Suppressor macrophage (primary cell): Measurements from ENCODE around the gene ABTB1.

ENCODE experiments used
- DNase-seq, 4 experiments: peaks; one replicate each; pipeline ENCODE4 v3.0.0-alpha.2; 2020 to 2022

ABTB1 gene

DNA sequence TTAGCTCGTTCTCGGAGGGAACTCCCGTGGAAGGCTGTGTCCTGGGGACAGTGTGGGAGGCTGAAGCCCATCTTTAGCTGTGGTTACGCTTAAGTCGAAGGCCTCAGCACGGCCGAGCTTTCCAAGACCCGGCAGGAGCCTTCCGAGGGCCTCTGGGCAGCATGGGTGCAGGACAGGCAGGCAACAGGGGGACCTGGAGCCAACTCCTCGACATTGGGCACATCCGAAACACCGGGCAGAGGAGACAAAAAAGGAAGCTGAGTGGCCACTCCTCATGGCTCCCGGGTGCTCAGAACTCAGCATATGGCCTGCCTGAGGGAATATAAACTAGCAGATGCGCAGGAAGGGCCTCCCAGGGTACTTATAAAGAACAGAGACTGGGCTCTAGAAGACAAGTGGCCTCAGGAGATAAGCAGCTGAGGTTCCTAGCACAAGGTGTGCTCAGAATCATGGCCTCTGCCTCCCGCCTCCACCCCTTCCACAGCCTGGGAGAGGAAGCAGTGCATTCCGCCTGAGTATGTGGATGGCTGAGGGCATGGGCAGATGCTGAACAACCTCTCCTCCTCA, 34.1 kb downstream of the ABTB1 start:
- no peak for DNase-seq

DNA sequence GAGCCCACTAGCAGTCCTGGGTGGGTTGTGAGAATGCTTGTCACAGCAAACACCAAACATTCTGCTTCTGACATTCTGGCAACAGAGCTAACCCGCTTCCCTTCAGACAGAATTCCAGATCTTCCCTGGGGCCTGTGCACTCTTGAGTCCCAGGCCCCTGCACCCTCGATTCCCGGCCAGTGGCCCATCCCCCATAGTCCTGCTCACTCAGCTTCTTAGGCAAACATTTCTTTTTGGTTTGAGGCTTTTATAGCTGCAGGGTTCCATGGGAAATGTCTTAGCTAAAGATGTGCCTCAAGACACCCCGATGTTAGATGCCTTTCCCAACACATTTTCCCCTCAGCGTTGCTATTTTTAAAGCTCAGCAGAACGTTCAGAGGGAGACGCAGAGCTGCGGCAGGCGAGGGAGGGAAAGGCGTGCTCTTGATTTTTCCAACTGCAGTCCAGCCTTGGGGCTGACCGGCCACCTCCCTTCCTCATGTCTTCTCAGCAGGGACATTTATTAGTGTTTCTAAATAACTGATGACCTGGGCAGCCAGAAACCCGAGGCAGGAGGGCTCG, 35.2 kb downstream of the ABTB1 start:
- no peak for DNase-seq

DNA sequence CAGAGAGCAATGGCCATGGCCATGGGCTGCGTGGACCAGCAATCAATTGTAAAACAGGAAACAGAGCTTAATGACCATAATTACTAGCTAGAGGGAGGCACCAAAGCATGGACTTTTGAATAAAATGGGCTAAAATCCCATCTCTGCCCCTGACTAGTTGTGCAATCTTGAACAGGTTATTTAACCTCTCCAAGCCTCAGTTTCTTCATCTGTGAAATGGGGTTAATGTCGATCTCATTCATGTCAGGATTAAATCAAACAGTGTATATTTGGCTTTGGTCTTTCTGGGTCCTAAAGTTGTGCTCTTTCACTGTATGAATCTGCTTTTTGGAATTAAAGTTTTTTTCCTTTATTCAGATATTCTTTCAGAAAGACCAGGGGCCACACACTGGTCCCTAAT, 36.1 kb downstream of the ABTB1 start:
- no peak for DNase-seq

DNA sequence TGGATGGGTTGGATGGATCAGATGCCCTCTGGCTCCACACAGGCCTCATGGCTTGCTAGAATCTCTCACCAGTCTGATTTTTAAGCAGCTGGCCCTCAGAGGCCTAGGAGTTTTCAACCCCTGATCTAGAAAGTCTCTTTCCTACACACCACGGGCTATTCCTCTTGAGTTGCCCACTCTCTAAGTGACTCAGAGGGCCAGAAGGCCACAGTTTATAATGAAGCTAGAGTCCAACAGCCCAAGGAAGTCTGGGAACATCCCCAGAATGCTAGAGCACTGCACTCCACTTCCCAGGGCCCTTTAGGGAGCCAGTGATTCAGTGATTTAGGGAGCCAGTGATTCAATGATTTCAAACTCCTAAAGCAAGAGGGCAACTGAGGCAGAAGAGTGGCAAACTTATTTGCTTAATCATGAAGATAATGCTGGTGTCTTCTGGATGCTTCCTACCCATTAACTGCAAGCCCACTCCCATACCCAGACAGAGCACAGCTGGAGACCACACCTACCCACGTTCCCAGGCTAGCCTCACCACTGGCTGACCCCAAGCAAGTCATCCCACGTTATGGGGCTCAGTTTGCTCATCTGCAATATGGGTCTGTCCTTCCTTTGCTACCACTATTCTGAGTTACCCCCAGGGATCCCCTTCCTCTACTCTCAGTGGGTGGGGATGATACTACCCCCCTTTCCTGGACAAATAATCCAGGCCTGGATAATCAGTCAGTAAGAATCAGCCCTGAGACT, 36.7 kb downstream of the ABTB1 start:
- no peak for DNase-seq

DNA sequence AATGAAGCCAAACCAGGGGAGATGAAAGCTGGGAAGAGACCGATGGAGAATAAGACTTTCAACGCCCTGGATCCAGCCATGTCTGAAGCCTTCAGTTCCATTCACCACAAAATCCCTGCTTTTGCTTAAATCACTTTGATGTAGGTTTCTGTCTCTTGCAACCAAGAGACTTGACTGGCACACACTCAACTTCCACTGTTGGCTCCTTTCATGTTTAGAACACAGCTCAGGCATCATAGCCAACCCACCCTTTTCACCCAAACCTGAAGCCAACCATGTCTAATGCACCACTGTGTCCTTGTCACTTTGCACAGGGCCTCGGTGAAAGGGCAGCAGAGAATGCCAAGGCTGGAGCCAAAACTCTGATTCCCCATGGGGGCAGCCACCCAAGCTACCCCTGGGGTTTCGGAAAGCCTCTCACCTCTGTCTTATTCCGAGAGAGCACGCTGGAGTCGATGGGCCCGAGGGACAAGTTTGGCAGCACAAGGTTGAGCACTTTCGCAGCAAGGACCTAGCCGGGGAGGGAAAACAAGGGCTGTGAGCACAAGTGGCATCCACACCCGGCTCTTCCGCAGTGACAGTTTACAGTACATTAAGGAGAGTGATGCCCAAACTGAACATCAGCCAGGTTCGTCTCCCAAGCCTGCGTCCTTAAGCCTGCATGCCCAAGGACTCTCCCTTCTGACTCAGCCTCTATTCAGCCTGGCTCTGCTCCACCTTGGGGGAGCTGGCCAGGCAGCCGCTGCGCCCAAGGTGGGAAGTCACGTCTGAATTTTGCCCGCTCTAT, 37.6 kb downstream of the ABTB1 start:
- no peak for DNase-seq

DNA sequence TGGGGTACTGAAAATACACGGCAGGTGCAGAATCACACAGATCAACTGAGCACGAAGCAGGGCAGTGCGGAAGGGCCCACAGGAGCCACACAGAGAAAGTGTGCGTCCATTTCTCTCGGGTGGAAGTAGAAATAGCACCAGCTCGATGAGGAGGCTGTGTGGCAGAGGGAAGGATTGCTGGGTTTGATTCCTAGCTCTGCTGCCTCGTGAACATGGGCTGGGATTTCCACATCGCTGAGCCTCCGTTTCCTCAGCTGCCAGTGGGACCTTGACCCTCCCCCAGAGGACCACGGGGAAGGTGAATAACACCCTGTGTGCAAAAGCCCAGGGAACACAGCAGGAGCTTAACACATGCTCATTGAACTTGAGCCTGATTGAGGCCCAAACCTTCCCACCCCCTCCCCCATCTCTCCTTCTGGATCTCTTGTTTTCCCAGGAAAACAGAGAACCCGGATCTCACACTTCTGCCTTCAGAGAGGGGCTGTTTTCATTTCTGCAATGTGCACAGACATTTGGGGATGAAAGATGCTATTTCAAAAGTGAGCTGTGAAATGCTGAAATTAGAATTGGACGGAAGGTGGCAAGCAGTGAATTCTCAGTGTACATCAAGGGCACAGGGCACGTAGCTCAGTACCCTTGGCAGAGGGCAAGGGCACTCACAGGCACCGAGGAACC, 38.4 kb downstream of the ABTB1 start:
- no peak for DNase-seq

DNA sequence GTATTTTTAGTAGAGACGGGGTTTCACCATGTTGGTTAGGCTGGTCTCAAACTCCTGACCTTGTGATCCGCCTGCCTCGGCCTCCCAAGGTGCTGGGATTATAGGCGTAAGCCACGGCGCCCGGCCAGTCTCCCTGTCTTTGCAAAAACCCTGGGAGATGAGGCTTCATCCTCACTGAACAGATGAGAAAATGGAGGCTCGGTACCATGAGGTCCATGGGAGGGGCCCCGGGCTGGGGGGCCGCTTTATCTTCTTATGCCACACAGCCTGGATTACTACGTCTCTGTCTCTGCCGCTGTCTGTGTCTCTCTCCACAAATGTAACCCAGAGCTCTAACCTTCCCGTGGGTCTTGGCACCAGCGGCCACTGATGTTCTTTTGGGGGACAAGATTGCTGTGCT, 39.1 kb downstream of the ABTB1 start:
- no peak for DNase-seq

DNA sequence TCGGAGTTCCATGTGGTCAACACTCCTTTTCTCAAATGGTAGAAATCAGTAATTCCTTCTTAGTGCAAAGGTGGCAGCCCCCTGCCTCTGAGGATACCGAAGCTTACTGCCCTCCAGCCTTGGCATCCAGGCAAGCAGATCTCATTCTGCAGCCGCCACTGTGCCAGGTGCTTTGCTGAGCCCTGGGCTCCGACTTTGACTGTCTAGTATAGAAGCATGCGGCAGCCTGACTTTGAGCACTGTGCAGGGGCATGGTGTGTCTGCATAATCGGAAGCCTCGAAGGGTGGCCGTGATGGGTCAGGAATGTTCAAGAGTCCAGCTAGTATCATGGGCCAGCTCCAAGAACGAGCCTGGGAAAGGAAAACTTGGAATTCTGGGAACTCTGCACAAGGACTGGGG, 39.7 kb downstream of the ABTB1 start:
- no peak for DNase-seq

DNA sequence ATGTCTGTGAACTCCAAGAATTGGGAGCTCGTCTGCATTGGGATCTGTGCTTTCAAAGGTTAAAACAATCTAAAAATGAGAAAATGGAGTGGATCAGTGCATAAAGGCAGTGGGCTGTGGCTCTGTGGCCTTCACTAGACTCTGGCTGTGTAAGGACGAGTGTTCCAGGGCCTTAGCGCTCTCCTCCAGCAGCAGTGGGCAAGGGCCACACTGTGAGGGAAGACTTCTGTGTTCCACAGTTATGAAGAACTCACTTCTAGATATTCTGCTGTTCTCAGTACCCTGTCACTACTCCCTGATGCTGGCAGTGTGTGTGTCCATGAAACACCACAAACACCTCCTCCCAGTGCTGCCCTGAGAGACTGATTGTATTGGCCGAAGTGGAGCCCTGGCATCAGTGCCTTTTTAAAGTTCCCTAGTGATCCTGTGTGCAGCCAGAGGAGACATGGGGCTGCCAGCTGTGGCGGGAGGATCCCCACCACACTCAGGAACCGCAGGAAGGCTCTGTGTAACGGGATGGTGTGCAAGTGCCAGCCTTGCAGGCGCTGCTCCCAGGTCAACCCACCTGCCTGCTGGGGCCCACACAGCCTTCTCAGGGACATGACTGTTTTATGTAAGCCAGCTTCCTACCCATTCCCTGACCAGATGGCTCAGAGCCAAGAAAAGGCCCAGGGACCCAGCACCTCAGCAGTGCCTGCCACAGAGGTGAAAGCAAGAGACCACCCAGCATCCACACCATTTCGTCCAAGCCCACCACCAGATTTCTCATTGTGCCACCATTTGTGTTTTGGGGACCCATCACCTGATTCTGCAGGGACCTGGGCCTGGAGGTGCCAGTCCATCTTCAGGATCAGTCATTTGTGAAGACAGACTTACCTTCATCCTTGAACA, 40.4 kb downstream of the ABTB1 start:
- DNase-seq: no peak

DNA sequence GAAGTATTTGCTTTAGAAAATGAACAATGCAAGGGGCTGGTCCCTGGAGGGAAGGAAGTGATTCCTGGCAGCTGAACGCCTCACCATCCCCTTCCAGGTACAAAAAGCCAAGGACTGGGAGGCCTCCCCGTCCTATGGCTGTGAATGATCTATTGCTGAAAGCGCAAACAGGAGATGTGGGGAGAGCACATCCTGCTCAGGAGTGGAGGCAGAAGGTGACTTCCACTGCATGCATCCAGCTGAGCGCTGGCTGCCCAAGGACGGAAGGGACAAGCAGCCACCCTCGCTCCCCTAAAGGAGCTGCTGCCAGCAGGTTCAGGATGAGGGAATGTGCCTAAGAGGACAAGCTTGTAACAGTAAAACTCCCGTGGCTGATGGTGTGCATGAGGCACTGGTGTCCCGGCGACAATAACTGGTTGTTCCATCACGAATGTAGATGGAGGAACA, 41.4 kb downstream of the ABTB1 start:
- DNase-seq: no peak

DNA sequence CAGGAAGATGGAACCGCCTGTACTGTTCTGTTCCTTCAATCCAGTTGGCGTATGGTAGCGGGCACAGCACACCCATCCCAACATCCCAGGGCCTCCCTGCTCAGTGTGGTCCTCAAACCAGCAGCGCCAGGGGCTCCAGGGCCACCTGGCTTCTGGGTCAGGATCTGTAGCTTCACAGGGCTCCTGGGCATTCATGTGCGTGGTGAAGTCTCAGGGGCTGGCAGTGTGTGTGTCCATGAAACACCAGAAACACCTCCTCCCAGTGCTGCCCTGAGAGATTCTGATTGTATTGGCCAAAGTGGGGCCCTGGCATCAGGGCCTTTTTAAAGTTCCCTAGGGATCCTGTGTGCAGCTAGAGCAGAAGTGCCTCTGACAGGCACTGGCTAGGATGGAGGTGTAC, 42.1 kb downstream of the ABTB1 start:
- no peak for DNase-seq

DNA sequence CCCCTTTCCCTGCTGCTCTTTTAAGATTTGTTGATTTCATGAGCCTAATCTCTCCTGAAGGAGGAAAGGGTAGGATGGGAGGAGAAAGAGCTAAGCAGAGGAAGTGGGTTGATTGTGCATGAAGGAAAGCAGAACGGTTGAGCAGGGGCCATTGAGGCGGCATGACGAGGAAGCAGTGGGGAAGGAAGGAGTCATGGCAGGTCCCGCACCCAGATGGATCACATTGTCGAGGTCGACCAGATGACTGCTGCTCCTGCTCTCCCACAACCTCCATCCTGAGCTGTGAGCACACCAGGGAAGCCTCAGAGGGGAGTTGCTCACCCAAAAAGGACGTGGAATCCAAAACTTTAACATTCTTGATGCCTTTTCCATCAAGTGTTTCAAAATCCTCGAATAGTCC, 42.8 kb downstream of the ABTB1 start:
- peak; percentile 55 to 76 (median 70) for DNase-seq

DNA sequence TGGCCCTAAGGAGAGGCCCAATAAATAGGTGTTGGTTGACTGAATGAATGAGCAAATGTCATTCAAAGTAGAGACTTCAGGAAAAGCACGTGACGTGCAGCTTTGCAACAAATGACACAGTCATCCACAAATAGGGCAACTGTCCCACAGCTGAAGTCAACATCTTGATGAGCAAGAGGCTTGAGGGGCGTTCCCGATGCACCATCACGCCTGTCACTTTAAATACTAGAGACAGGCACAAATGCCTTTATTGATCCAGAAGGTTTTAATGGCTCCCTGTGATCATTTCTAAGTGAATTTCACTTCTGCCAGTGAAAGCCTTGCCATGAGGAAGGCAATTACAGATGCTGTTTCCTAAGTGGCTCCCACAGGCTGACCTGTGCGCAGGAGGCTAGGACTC, 43.6 kb downstream of the ABTB1 start:
- peak; percentile 31 to 50 (median 46) for DNase-seq

DNA sequence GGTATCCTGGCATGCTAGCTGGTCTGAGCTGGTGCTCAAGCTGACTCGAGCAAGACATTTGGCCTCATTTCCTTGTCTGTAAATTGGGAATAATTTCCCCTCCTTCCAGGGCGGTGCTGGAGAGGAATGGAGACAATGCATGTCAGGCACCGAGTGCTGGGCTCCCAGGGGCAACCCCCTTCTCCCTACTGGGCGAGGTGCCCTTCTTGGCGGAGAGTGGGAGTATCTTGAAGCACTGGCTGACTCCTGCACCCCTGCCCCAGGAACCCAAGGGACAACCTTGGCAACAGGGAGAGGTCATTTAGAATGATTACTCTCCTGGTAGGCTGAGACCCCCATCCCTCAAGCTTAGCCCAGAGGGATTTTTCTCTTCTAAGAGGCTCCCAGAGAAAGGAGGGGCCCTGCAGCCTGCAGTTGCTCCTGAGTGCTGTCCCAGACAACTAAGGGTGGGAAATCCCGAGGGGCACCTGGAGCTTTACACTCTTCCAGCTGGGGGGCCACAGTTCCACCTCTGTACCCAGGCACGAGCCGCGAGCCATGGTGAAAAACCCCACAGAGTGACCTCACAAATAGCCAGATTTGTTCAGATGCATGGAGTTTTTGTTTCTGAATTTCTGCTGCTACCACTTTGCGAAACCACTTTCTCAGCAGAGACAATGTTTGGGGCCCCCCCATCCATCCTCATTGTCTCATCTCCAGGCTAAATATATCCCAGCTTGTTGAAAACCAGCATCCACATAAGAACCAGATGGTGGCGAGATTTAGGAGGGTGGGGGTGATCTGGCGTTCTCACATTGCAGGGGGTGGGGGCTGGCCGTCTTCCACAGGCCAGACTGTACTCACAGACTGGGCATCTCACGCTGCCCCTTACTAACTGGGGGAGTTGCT, 44.8 kb downstream of the ABTB1 start:
- DNase-seq: no peak

DNA sequence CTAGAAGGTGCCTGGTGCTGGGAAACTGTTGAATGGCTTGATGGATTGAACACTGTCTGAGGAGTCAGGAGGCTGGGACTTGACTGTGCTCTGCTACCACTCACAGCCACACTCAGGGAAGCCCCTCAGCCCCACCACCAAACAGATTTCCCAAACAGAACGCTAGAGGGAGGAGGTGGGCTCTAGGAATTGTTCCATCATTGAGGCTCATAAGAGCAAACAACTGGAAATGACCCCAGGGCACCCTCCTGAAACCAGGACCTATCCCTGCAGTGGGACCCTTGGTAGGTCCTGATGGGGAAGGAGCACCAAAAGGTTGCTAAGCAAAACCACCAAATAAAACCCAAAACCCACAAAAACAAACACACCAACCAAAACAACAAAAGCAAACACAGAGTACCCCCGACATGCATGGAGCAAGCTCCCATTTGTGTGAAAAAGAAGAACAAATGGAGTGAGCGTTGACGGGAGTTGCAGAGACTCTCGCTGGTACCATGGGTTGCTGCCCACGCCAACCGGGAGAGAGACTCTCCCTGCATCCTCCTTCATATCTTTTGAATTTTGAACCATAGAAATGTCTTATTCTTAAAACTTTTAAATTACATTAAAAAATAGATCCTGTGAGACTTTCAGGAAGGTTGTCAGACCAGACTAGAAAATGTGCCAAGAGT, 45.6 kb downstream of the ABTB1 start:
- no peak for DNase-seq

DNA sequence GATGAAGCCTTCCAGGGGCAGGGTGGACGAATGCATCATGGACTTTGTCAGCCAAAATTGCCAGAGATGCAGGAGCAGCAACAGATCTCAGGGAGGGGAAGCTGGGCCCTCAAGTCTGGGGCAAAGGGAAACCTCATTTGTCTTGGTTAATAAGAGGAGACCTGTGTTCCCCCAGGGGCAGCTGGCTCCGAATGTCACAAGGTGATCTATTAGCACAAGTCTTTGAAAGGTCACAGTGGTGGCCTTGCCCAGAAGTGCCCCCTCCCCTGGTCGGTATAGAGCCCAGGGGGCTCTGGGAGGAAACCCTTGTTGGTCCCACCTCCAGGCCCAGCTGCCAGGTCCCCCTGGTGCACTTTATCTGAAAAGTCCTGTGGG, 46.2 kb downstream of the ABTB1 start:
- no peak for DNase-seq

DNA sequence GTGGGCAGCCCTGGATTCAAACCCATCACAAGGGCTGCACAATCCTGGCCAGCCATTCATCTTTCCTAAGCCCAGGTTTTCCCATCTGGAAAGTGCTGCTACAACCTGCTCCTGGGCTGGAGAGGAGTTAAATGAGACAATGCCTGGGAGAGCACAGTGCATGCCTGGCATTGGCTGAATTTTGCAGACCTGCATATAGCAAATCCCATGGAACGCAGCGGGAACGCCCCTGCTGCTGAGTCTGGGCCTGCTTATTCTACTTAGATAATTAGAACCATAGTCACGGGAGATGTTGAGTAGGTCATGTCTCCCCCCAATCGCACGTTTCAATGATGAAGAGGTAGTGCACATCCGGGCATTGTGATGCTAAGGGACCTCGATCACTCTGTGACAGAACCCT, 46.6 kb downstream of the ABTB1 start:
- no peak for DNase-seq

DNA sequence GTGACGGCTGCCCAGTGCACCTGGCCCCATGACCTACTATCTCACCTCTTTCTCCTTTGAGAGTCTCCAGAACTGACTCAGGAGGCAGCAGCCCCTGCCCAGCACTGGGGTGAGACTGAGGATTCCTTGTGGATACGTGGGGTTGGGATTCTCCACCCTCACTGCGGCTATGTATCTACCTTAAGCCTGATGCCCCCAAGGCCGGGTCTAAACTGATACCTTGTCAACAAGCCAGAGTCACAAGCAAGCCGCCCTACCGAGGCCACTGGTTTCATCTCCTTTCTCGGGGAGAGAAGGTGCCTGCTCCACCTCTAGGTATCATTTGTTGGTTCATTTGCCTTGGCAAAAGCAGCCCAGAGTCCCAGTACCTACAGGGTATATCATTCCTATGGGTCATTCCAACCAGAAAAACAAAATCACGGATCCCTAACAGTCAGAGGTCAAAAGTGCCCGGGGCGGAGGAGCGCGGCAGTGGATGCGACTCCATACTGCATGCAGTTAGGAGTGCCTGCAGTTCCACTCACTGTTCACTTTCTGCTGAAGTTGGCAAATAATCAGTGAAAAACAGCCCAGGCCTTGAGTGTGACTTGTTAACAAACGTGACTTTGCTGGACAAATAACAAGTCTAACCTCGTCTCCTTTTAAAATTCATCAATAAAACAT, 47.5 kb downstream of the ABTB1 start:
- DNase-seq: no peak
